ENCODE results near the gene COA8. TPM values are rescaled to one million over a fixed set of nuclear protein-coding genes. Genes with fewer than 3 reads are reported as not detected.

Gene COA8
- total RNA-seq, 2 experiments from 2014 or later: 28.3 to 34.3 TPM

GRCh38 chr14:103624860-103625259 is 62.1 kb downstream of the COA8 start:
- no peaks in the 10 kb centered on the region for H3K36me3 Mint-ChIP-seq (ENCODE audit: low read depth)
- peak overlapping the region; percentile 73 for H3K27ac Mint-ChIP-seq
- peaks cover 31% of the 10 kb centered on the region for H3K4me1 Mint-ChIP-seq (ENCODE audit: low read depth)
- H3K4me3 Mint-ChIP-seq: peak overlapping the region; percentile 44
- ChIA-PET CTCF (no interaction called here), POLR2A (interaction anchor here (2.1 kb wide), 1 partner anchor 16 kb away, joined by 9 read pairs; no protein-coding TSS in a partner anchor)
- ATAC-seq (no peak), DNase-seq (no peak)
- H3K9me3 Mint-ChIP-seq (ENCODE audit: insufficient read depth): no peaks in the 10 kb centered on the region
- H3K27me3 Mint-ChIP-seq (ENCODE audit: low read depth): peaks cover 3% of the 10 kb centered on the region

GRCh38 chr14:103625356-103626095 is 62.8 kb downstream of the COA8 start:
- DNase-seq (peak; percentile 61), ATAC-seq (peak; percentile 17)
- H3K4me1 Mint-ChIP-seq (ENCODE audit: low read depth): peaks cover 36% of the 10 kb centered on the region
- ChIA-PET POLR2A (interaction anchor here (0.6 to 2.1 kb wide), 2 partner anchors 17 to 45 kb away, joined by 3 to 9 read pairs; no protein-coding TSS in a partner anchor), CTCF (interaction anchor here (0.7 to 0.9 kb wide), 2 partner anchors 54 to 74 kb away, joined by 3 to 4 read pairs; no protein-coding TSS in a partner anchor)
- H3K4me3 Mint-ChIP-seq: peak overlapping the region; percentile 44
- no peaks in the 10 kb centered on the region for H3K9me3 Mint-ChIP-seq (ENCODE audit: insufficient read depth)
- peaks cover 3% of the 10 kb centered on the region for H3K27me3 Mint-ChIP-seq (ENCODE audit: low read depth)
- peak overlapping the region; percentile 73 for H3K27ac Mint-ChIP-seq
- peaks cover under 1% of the 10 kb centered on the region for H3K36me3 Mint-ChIP-seq (ENCODE audit: low read depth)

GRCh38 chr14:103626146-103626850 is 63.5 kb downstream of the COA8 start:
- CTCF ChIA-PET: interaction anchor here (0.7 to 0.9 kb wide), 2 partner anchors 53 to 75 kb away, joined by 3 to 4 read pairs; no protein-coding TSS in a partner anchor
- POLR2A ChIA-PET: interaction anchor here (2.1 kb wide), 1 partner anchor 18 kb away, joined by 9 read pairs; no protein-coding TSS in a partner anchor
- Mint-ChIP-seq H3K9me3 (ENCODE audit: insufficient read depth) (no peaks in the 10 kb centered on the region), H3K4me1 (ENCODE audit: low read depth) (peaks cover 39% of the 10 kb centered on the region), H3K27me3 (ENCODE audit: low read depth) (peaks cover 3% of the 10 kb centered on the region), H3K4me3 (no peak overlapping the region), H3K27ac (no peak overlapping the region), H3K36me3 (ENCODE audit: low read depth) (peaks cover 3% of the 10 kb centered on the region)
- DNase-seq (no peak), ATAC-seq (no peak)

- Mint-ChIP-seq H3K9me3 (ENCODE audit: insufficient read depth) (no peaks in the 10 kb centered on the region), H3K27ac (peak overlapping the region; percentile 52), H3K4me1 (ENCODE audit: low read depth) (peaks cover 39% of the 10 kb centered on the region), H3K27me3 (ENCODE audit: low read depth) (peaks cover 3% of the 10 kb centered on the region), H3K36me3 (ENCODE audit: low read depth) (peaks cover 3% of the 10 kb centered on the region), H3K4me3 (peak overlapping the region; percentile 77)
- CTCF ChIA-PET: no interaction called here
- ATAC-seq: no peak
- POLR2A ChIA-PET: no interaction called here
- no peak for DNase-seq
Measured at GRCh38 chr14:103627073-103628025, 64.6 kb downstream of the COA8 start.

- ATAC-seq (no peak), DNase-seq (no peak)
- Mint-ChIP-seq H3K36me3 (ENCODE audit: low read depth) (peaks cover 6% of the 10 kb centered on the region), H3K9me3 (ENCODE audit: insufficient read depth) (no peaks in the 10 kb centered on the region), H3K4me1 (ENCODE audit: low read depth) (peaks cover 45% of the 10 kb centered on the region), H3K4me3 (peak overlapping the region; percentile 77), H3K27me3 (ENCODE audit: low read depth) (peaks cover 3% of the 10 kb centered on the region), H3K27ac (peak overlapping the region; percentile 86)
- ChIA-PET CTCF (no interaction called here), POLR2A (interaction anchor here (0.7 to 2.1 kb wide), 5 partner anchors 19 to 196 kb away, joined by 3 to 10 read pairs (median 3); partner anchors contain the start of genes BAG5, COA8 and XRCC3)
Measured at GRCh38 chr14:103628221-103628683, 65.5 kb downstream of the COA8 start.

- H3K36me3 Mint-ChIP-seq (ENCODE audit: low read depth): peaks cover 9% of the 10 kb centered on the region
- peak; percentile 87 for DNase-seq
- ChIA-PET CTCF (no interaction called here), POLR2A (interaction anchor here (0.7 to 2.1 kb wide), 10 partner anchors 14 to 295 kb away, joined by 3 to 10 read pairs (median 3); partner anchors contain the start of genes BAG5, COA8, EIF5 and TRMT61A)
- peak within 1 kb of the TSS; percentile 92 for H3K27ac Mint-ChIP-seq
- peaks cover 46% of the 10 kb centered on the region for H3K4me1 Mint-ChIP-seq (ENCODE audit: low read depth)
- H3K27me3 Mint-ChIP-seq (ENCODE audit: low read depth): peaks cover 3% of the 10 kb centered on the region
- no peaks in the 10 kb centered on the region for H3K9me3 Mint-ChIP-seq (ENCODE audit: insufficient read depth)
- peak; percentile 76 for ATAC-seq
- peak within 1 kb of the TSS; percentile 87 for H3K4me3 Mint-ChIP-seq
Measured at GRCh38 chr14:103628684-103629502, 66.1 kb downstream of the COA8 start, which contains the start of gene KLC1. Gene KLC1, plus strand, starts transcription at chr14:103629211. Its CDS starts 25,354 bp downstream, at chr14:103654565.

- CTCF ChIA-PET: no interaction called here
- POLR2A ChIA-PET: interaction anchor here (0.6 to 2.1 kb wide), 8 partner anchors 15 to 236 kb away, joined by 3 to 10 read pairs (median 3); partner anchors contain the start of genes BAG5, COA8, TRMT61A and XRCC3
- Mint-ChIP-seq H3K4me3 (peak overlapping the region; percentile 87), H3K27me3 (ENCODE audit: low read depth) (peaks cover 3% of the 10 kb centered on the region), H3K9me3 (ENCODE audit: insufficient read depth) (no peaks in the 10 kb centered on the region), H3K36me3 (ENCODE audit: low read depth) (peaks cover 13% of the 10 kb centered on the region), H3K27ac (peak overlapping the region; percentile 92), H3K4me1 (ENCODE audit: low read depth) (peaks cover 43% of the 10 kb centered on the region)
- peak; percentile 68 for ATAC-seq
- DNase-seq: peak; percentile 62
Measured at GRCh38 chr14:103629503-103630121, 66.9 kb downstream of the COA8 start.

DNA sequence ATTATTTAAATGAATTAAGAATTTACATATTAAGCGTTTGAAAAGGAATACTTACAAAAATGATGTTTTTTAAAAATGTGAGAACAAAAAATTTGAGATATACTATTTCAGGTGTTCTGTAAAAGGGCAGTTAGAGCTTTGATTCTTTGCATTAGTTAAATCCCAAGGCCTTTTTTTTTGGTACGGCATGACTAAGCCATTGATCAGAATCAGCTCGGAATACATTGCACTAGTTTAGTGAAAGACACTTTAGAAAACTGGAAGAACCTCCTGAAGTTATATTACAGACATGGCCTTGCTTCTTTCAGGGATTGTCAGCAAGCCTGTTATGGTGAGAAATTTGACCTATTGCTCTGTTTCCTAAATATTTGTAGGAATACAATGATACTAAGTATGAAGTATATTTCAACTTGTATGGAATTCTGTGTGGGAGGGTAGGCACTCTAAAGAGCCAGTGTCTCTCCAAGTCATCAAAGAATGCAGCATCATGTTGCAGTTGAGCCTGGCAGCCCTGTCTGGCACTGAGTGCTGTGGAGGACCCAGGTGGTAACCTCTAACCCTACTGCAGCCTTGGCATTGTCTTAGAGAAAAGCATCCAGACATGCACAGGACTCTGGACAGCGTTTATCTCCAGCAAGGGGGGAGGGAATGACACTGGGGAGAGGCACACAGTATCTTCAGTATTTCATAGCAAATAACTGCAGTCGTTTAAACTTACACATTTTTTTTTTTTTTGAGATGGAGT is 67.8 kb downstream of the COA8 start:
- ChIA-PET CTCF (no interaction called here), POLR2A (interaction anchor here (0.6 to 2.1 kb wide), 3 partner anchors 69 to 237 kb away, joined by 3 to 10 read pairs (median 3); partner anchors contain the start of genes BAG5, COA8, XRCC3 and ZFYVE21)
- Mint-ChIP-seq H3K36me3 (ENCODE audit: low read depth) (peaks cover 19% of the 10 kb centered on the region), H3K27ac (peak overlapping the region; percentile 60), H3K27me3 (ENCODE audit: low read depth) (peaks cover 3% of the 10 kb centered on the region), H3K9me3 (ENCODE audit: insufficient read depth) (no peaks in the 10 kb centered on the region), H3K4me3 (peak overlapping the region; percentile 87), H3K4me1 (ENCODE audit: low read depth) (peaks cover 42% of the 10 kb centered on the region)
- ATAC-seq (no peak), DNase-seq (no peak)

DNA sequence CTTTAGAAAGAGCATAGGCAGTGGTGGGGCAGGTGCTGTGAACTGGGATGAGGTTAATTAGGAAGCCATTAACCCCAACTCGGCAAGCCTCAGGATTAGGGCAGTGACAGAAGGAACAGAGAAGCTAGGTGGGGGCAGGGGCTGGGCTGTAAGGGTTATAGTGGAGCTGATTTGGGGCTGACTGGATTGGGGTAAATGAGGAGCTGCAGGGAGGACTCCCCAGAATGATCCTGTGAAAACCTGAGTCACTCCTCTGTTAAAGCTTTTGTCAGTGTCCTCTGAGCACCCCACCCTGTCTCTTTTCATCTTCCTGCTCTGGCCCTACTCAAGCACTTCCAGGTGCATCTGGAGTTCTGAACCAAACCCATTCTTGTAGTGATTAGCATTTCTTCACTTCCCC is 70.6 kb downstream of the COA8 start:
- ChIA-PET CTCF (no interaction called here), POLR2A (interaction anchor here (0.6 kb wide), 1 partner anchor 31 kb away, joined by 4 read pairs; no protein-coding TSS in a partner anchor)
- no peak overlapping the region for H3K27ac Mint-ChIP-seq
- ATAC-seq (no peak), DNase-seq (no peak)
- no peaks in the 10 kb centered on the region for H3K9me3 Mint-ChIP-seq (ENCODE audit: insufficient read depth)
- peaks cover 39% of the 10 kb centered on the region for H3K4me1 Mint-ChIP-seq (ENCODE audit: low read depth)
- H3K36me3 Mint-ChIP-seq (ENCODE audit: low read depth): peaks cover 31% of the 10 kb centered on the region
- H3K4me3 Mint-ChIP-seq: no peak overlapping the region
- H3K27me3 Mint-ChIP-seq (ENCODE audit: low read depth): no peaks in the 10 kb centered on the region
